Left forelimb (tissue), 1 donor: ENCODE results near the gene LRRC74A.
A peak's percentile ranks its signal among the peaks of the same experiment; 100 is the strongest.

Experiments used
- DNase-seq: peaks from one replicate; pipeline ENCODE4 v3.0.0-alpha.2; 2018; ENCODE audit warnings: low spot score

The LRRC74A gene

GRCh38 chr14:76848879-76849278, 22.7 kb downstream of the LRRC74A start:
- no peak for DNase-seq

- no peak for DNase-seq
Observed at GRCh38 chr14:76855066-76855465, 28.9 kb downstream of the LRRC74A start.

DNA sequence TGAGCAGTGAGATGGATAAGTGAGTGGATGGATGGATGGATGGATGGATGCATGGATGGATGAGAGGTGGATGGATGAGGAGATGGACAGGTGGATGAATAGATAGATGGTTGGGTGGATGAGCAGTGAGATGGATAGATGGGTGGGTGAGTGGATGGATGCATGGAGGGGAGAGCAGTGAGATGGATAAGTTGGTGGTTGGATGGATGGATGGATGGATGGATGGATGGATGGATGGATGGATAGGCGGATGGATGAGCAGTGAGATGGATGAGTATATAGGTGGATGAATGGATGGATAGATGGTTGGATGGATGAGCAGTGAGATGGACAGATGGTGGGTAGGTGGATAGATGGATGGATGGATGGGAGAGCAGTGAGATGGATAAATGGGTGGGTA, 30.6 kb downstream of the LRRC74A start:
- no peak for DNase-seq

DNA sequence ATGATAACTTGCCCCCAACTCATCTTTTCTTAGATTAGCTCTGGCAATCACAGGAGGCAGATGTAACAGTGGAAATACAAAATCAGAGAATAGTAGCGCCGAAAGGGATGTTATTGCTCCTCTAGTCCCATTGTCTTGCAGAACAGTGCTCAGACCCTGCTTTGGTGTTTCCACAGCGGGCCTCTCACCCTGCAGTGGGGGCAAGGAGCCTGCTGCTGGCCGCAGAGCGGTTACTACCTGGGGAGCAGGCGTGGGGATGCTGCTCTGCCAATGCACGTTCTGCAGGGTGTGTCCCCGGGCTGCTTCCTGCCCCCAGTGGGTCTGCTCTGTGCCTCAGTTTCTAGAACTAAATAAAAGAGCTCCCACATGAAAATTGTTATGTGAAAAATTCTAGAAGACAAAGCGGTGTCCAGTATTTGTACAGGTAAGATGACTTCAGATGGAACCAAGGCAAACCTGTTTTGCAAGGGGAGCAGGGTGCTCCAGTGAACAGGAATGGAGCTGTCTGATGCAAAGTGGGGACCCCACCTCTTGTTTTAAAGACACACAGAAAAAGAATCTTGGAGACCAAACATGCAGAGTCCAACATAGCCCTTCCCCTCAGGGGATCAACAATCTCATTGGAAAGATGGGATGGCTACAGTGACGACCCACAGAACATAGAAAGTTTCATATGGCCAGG, 35.5 kb downstream of the LRRC74A start:
- DNase-seq, result no peak

DNA sequence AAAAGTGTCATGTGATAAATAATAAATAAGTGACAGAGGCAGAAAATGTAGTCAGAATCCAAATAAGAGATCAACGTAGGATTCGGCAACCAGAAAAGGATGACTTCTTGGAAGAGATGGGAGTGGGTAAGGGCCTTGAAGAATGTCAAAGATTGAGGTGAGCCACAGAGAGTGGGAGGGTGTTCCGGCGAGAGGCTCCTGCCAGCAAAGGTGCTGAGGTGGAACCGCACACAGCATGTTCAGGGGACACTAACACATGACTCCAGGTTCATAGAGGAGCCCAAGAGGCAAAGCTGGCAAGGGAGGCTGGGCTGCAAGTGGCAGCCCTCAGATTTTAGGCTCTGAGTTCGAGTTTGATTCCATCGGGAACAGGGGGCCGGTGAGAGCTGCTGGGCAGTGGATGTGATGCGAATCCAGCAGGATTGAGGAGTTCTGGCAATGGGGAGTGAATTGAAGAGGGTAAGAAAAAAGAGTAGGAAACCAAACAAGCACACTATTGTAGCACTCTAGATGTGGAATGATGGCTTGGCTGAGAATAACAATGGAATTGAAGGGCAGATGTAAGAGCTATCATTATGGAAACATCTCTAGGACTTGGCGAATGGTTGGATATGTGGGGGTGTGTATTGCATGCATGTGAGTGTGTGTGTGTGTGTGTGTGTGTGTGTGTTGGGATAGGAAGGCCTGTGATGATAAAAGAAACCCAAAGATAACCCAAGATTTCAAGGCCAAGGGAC, 36.5 kb downstream of the LRRC74A start:
- no peak for DNase-seq

GRCh38 chr14:76863724-76864407, 37.7 kb downstream of the LRRC74A start:
- DNase-seq, result no peak

DNA sequence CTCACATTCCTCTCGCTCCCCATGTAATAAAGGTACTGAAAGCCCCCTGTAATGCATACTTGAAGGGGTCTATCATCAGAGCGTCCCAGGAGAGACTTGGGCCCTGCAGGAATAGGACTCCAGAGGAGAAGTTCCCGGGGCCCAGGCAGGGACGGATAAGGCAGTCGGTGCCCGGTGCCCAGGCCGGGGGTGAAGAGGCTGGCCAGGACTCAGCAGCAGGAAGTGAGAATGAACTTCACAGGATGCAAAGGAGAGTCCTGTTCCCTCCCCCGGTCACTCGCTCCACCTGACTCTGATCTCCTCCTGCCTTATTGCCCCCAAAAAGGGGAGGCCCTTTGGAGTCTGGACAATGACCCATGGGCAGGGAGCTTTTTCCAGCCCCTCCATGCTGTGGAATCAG, 40.2 kb downstream of the LRRC74A start:
- DNase-seq, result no peak

- no peak for DNase-seq
Observed at GRCh38 chr14:76867516-76868453, 41.6 kb downstream of the LRRC74A start.

DNA sequence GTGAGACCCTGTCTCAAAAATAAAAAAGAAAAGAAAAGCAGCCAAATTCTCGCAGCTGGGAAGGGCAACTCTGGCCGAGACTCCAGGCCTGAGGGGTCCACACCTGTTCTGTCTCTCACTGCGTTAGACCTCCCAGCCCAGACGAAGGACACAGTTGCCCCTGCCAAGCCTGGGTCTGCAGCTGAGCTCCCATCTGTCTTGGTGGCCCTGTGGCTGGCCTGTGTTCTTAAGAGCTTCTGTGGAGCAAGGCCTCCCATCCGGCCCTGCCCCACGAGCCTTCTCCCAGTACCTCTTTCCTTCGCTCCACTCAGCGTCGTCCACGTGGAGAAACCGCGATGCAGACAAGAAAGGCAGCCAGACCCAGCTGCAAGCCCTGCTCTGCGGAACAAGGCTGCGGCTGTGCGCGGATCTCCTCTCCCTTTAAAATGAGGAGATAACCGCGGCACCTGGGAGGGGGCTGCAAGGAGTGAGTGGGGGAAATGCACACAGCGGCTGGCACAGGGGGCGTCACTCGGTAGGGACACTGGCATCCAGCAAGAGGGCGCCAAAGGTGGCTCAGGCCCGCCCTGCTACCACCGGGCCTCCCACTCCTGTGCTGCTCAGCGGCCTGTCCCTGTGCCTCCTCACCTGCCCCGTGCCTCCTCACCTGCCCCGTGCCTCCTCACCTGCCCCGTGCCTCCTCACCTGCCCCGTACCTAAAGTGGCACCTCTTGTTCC, 42.4 kb downstream of the LRRC74A start:
- peak; percentile 77 for DNase-seq

DNA sequence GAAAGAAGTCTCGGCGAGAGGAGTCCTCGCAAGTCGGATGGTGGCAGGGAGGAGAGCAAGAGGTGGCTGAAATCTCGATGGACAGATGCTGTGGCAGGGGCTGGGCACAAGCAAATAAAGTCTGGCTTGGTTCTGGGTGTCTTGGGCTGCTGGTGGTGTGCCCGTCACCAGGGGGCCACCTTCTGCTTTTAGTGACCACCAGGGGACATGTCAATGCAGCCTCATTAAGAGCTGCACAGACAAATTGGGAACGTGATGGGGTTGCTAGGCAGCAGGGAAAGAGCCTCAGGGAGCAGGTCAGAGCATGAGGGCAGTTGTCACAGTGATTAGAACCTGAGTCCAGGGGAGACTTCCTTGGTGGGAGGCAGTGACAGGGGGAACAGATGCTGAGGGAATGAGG, 44.0 kb downstream of the LRRC74A start:
- no peak for DNase-seq

DNA sequence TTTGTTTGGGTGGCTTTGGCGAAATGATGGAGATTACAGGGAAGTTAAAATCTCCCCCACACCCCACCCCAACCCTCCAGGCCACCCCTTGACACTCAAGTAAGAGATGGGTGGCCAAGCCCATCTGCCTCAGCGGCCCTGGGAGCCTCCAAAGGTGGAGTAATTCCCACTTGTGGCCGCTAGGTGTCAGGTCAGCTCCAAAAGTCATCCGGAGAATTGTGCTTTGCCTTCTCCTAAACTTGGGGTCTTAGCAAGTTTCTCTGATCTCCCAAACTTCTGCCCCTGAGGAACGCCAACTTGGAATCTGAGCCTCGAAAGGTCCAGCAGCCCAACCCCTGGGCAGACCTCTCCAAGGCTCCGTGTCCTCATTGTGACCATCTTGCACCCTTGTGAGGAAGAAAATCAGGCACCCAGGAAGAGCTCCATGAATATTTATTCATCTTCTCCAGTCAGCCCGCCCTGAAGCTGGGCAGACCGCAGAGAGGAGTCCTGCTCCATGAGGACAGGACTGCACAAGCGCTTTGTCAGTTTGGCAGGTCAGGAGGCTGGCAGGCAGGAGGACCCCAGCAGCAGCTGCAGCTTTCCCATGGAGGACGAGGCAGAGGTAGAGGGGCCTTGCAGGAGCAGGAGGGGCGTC, 46.7 kb downstream of the LRRC74A start:
- DNase-seq, result no peak

DNA sequence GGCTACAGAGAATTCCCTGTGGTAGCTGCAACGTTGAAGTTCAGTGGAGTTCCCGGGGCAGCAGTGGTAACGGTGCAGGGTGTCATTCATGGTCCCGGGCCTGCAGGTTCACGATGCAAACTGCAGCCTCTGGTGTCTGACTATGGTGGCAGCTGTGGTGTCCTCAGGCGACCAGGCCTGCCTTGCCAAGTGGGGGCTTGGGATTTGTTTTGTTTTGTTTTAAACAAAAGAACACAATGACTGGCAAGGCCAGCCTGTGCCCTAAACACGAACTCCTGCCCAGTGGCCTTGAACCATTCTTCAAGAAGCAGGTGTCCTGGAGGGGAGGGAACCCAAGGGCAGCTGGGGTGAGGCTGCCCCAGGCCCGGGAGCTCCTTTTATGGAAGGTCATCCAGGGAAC, 48.5 kb downstream of the LRRC74A start:
- DNase-seq, result no peak

- DNase-seq, result no peak
Observed at GRCh38 chr14:76876076-76876475, 49.9 kb downstream of the LRRC74A start.

DNA sequence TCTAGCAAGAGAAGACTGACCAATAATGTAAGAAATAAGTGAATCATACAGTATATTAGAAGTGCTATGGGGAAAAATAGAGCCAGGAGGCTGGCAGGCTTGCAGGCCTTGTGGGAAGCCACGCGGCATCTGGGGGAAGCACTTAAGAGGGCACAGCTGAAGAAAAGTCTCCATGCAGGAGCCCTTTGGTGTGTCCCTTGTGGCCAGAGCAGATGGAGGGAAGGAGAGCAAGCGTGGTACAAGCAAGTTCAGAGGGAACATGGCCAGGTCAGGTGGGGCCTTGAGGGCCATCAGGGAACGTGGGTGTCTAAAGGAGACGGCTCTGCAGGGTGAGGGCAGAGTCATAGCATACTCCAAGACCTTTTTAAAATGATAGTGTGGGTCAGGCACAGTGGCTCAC, 51.7 kb downstream of the LRRC74A start:
- no peak for DNase-seq

GRCh38 chr14:76880449-76880848, 54.2 kb downstream of the LRRC74A start:
- DNase-seq, result no peak

DNA sequence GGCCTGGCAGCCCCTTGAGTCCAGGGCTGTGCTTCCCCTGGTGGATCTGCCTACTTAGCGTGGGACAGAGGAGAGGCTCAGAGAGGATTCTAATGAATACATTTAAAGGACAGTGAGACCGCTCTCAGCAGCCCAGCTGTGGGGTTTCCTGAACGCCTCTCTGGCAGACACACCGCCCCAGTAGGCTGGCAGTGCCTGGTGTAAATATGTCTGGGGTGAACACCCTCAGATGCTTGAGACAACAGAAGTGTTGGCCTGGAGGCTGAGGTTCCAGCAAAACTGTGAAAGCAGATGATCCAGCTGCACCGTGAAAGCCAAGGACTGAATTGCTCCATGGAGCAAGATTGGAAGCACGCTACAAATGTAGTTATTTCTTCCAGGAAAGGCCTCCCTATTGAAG, 55.1 kb downstream of the LRRC74A start:
- DNase-seq, result no peak

DNA sequence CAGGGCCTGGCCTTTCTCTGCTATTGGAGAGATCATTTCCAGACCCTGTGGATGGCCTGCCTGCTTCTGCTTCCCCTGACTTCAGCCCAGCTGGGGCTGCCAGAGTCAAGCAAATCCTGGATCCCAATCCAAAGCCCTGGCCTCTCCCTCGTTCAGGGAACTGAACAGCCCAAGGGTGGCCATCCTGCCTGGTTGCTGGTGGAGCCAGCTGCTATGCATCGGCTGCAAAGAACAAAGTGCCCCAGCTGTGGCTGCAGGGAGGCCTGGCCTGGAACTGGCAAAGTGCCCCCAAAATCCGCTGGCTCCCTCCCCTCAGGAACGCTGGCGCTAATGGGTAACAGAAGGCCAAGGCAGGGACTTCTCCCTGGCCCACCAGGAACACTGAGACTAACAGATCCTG, 56.4 kb downstream of the LRRC74A start:
- no peak for DNase-seq

DNA sequence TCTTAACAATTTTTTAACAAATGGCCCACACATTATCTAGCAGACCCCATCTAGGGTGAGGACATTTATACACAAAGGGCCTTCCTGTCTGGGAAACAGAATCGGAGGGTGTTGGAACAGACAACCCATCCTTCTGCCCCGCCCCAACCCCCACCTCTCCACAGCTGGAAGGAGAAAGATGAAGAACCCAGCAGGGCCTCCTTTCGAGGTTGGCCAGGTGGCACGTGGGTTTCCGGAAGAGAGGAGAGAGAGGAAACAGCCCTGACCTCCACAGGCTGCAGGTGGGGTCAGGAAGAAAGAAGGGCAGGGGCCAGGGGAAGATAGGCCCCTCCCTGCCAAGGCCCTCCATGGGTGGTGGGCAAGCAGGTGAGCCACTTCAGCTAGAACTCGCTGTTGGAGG, 57.2 kb downstream of the LRRC74A start:
- no peak for DNase-seq

DNA sequence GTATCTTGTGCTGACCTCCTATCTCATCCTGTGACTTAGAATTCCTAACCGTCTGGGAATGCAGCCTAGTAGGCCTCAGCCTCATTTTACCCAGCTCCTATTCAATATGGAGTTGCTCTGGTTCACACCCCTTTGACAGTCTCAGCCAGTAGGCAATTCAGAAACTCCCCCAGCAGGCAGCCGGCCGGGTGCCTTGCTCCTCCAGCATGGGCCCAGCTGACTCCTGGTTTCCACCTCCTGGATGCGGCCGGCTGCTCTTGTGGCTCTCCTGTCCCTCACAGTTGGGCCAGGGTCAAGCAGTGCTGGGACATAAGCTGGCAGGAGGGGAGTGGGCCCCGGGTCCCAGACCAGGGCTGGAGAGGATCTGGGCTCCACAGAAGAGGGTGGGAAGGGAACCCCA, 58.2 kb downstream of the LRRC74A start:
- DNase-seq, result no peak

DNA sequence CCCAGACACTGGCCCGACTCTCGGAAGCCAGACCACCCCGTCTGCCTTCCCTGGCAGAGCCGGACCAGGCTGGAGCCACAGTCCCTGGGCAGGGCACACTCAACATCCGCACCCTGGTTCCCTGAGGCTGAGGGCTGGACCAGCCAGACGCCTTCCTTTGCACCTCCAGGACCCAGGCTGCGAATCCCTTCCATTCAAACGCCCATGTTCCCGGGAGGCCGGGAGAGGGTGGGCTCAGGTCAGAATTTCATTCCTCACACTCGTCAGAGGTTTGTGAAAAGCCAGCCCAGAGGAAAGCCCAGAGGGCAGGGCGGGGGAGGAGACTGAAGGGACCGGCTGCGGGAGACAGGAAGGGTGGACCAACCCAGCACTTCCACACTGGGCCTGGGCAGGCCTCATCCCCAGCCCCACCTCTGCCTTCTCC, 58.7 kb downstream of the LRRC74A start:
- DNase-seq, result no peak

DNA sequence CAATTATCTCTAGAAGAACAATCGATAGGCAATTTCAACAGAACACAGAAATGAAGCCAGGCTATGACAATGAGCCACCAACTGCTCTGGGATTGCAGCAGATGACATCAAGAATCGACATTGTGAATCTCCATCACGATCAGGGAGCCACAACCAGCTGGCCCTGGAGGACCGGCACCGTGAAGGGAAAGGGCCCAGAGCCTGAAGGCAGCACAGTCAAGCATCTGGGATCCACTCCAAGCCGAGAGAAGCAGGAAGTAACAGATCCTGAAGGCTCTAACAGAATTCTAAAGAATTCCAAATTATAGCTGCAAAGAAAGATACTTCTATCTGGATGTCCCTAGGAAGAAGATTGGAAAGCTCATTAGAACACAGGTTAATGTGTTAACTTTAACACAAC, 61.0 kb downstream of the LRRC74A start:
- DNase-seq, result no peak
